Breast epithelium (tissue), 4 donors: ENCODE results near the gene SRC. TPM values are rescaled to one million over a fixed set of nuclear protein-coding genes. Genes with fewer than 3 reads are reported as not detected.

Experiments used
- DNase-seq, 2 donors: peaks; one replicate each; pipeline ENCODE4 v3.0.0-alpha.2; 2019; ENCODE audit warnings: low spot score in 2 of 2
- H3K27ac ChIP-seq, 2 donors: fragments of 200-600 bp; sonication (generic) in 1 of 2; one replicate each; pipeline ENCODE4 v1.5.1; 2016 to 2019; ENCODE audit warnings: mild to moderate bottlenecking in 1 of 2
- H3K27me3 ChIP-seq, 2 donors: fragments of 200-600 bp; sonication (generic) in 1 of 2; one replicate each; pipeline versions ENCODE4 v1.5.1 to v1.6.0; 2017 to 2019; ENCODE audit warnings: control low read depth in 1 of 2, mild to moderate bottlenecking in 1 of 2
- H3K36me3 ChIP-seq: fragments of 200-600 bp; one replicate; pipeline ENCODE4 v1.5.1; 2019
- H3K4me1 ChIP-seq, 2 donors: fragments of 200-600 bp; sonication (generic); one replicate each; pipeline ENCODE4 v1.5.1; 2016 to 2019; ENCODE audit warnings: control low read depth in 1 of 2
- H3K4me3 ChIP-seq, 3 donors: fragments of 200-600 bp; sonication (generic); 1 replicate in 2 of 3; 2 replicates in 1 of 3; pipeline ENCODE4 v1.5.1; 2016 to 2019; ENCODE audit warnings: mild to moderate bottlenecking in 3 of 3, moderate library complexity in 2 of 3
- H3K9me3 ChIP-seq, 2 donors: fragments of 200-600 bp; sonication (generic) in 1 of 2; one replicate each; pipeline ENCODE4 v1.5.1; 2016 to 2019; ENCODE audit warnings: control low read depth in 1 of 2
- CTCF ChIP-seq, 3 donors: fragments of 450-650 bp; IDR thresholded peaks; one replicate each; pipeline ENCODE4 v1.5.1; 2016 to 2017; ENCODE audit warnings: antibody characterized with exemption in 3 of 3, mild to moderate bottlenecking in 3 of 3, moderate library complexity in 3 of 3
- POLR2A ChIP-seq: fragments of 450-650 bp; IDR thresholded peaks from one replicate; pipeline ENCODE4 v1.6.1; 2016; ENCODE audit warnings: antibody characterized with exemption, mild to moderate bottlenecking, moderate library complexity
- POLR2AphosphoS5 ChIP-seq, 3 donors: sonication (generic); formaldehyde crosslinking; IDR thresholded peaks; one replicate each; pipeline ENCODE4 v1.6.1; 2017; ENCODE audit warnings: antibody characterized with exemption in 3 of 3
- intact Hi-C: fragments of 100-400 bp; cut with DNase I; formaldehyde crosslinking; loops from one replicate; pipeline ENCODE4 v1.15.1; 2023; ENCODE audit warnings: low total_unique reads
- total RNA-seq, 3 donors: library from RNA; depleted of rRNA; stranded (reverse); fragments of >200 nt; gene quantifications; one replicate each; pipeline ENCODE4 v1.1.0, GENCODE V29; 2016

SRC gene
- total RNA-seq, 3 donors from 2014 or later, result 12.8 to 25.6 (median 20.6) TPM

DNA sequence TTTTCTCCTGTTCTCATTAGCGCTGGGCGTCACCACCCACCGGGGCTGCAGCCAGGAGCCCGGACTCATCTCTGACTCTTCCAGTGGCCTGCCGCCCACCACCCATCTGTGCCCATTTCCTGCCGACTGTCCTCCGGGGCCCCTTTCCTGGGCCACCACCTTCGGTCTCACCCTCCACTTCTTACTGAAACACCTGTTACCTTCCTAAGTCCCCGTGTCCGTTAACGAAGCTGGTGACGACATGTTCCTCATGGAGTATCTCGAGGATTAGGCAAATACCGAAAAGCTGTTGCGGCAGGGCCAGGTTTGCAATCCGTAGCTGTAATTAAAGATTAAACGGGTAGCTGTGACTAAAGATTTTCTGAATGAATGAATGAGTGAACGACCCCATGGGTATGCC lies 80.2 kb downstream of the SRC start:
- Histone ChIP-seq H3K4me1 (no peaks in the 10 kb centered on the region), H3K36me3 (no peaks in the 10 kb centered on the region), H3K27me3 (peaks cover 0 to 3% of the 10 kb centered on the region in 2 donors), H3K9me3 (no peaks in the 10 kb centered on the region), H3K27ac (no peak overlapping the region), H3K4me3 (no peak overlapping the region)
- intact Hi-C loops, result no loop called here
- TF ChIP-seq POLR2A (no peak), POLR2AphosphoS5 (IDR thresholded peaks at IDR 0.05) (no peak), CTCF (IDR thresholded peaks at IDR 0.05) (no peak)
- DNase-seq, result no peak

GRCh38 chr20:37426978-37427377 lies 81.0 kb downstream of the SRC start:
- H3K9me3 ChIP-seq, result no peaks in the 10 kb centered on the region
- no peak for TF ChIP-seq CTCF (IDR thresholded peaks at IDR 0.05)
- no peak for TF ChIP-seq POLR2A
- no peak for TF ChIP-seq POLR2AphosphoS5 (IDR thresholded peaks at IDR 0.05)
- intact Hi-C loops, result no loop called here

GRCh38 chr20:37430044-37430443 lies 84.1 kb downstream of the SRC start:
- Histone ChIP-seq H3K4me3 (no peak overlapping the region), H3K27ac (no peak overlapping the region), H3K36me3 (no peaks in the 10 kb centered on the region), H3K27me3 (no peaks in the 10 kb centered on the region), H3K9me3 (no peaks in the 10 kb centered on the region), H3K4me1 (no peaks in the 10 kb centered on the region)
- TF ChIP-seq POLR2A (no peak), POLR2AphosphoS5 (IDR thresholded peaks at IDR 0.05) (no peak), CTCF (IDR thresholded peaks at IDR 0.05) (no peak)
- DNase-seq, result no peak
- intact Hi-C loops, result no loop called here

More at GRCh38 chr20:37426978-37427377, 81.0 kb downstream of the SRC start:
- Histone ChIP-seq H3K4me1 (no peaks in the 10 kb centered on the region), H3K27me3 (peaks cover 0 to 3% of the 10 kb centered on the region in 2 donors), H3K4me3 (no peak overlapping the region), H3K36me3 (no peaks in the 10 kb centered on the region), H3K27ac (no peak overlapping the region)
- no peak for DNase-seq

DNA sequence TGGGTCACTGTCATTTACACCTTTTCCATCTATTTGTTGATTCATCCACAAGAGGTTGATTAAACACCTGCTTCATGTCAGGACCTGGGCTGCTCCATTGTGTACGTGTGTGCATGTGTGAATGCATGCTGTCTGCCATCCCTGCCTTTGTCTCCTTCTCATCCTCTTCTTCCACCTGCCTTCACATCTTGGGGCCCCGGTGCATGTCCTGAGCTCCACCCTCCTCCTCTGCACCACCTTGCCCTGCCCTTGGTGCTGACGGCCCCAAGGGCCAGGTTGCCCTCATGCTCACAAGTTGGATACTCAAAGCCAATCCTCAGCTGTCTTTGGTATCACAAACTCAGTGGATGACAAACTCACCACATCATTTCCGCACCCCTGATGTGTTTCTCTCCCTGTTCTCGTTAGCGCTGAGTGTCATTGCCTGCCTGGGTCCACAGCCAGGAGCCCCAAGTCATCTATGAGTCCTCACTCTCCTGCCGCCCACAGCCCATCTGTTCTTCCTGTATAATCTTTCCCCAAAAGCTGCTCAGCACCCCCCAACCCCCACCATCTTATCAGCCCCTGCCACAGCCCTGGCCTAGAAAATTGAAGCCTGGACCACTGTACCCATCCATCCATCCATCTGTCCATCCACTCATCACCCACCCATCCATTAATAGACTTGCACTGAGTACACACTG lies 85.0 kb downstream of the SRC start:
- TF ChIP-seq POLR2A, result no peak
- TF ChIP-seq POLR2AphosphoS5 (IDR thresholded peaks at IDR 0.05), result no peak
- TF ChIP-seq CTCF (IDR thresholded peaks at IDR 0.05), result no peak
- DNase-seq, result no peak
- H3K4me1 ChIP-seq, result no peaks in the 10 kb centered on the region
- no peaks in the 10 kb centered on the region for H3K9me3 ChIP-seq
- no peak overlapping the region for H3K4me3 ChIP-seq
- intact Hi-C loops, result no loop called here
- no peaks in the 10 kb centered on the region for H3K36me3 ChIP-seq
- no peaks in the 10 kb centered on the region for H3K27me3 ChIP-seq
- no peak overlapping the region for H3K27ac ChIP-seq

DNA sequence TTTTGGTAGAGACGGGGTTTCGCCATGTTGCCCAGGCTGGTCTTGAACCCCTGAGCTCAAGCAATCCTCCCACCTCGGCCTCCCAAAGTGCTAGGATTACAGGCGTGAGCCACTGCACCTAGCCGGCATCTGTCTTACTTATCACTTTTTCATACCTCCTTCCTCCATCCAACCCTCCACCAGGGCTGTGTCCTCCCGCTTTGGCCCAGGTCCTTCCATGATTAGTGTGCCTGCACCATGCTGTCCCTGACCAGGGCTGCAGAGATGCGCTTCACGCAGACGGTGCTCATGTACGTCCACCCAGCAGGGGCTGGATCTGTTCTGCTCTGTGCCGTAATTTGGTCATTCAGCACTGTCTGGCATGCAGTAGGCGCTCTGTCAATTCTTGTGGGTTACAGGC lies 85.8 kb downstream of the SRC start:
- Histone ChIP-seq H3K9me3 (no peaks in the 10 kb centered on the region), H3K36me3 (no peaks in the 10 kb centered on the region), H3K4me3 (no peak overlapping the region), H3K27me3 (no peaks in the 10 kb centered on the region), H3K27ac (no peak overlapping the region), H3K4me1 (no peaks in the 10 kb centered on the region)
- no peak for TF ChIP-seq CTCF (IDR thresholded peaks at IDR 0.05)
- TF ChIP-seq POLR2AphosphoS5 (IDR thresholded peaks at IDR 0.05), result no peak
- no peak for TF ChIP-seq POLR2A
- intact Hi-C loops, result no loop called here
- no peak for DNase-seq
